OCI-LY3 (cell line): ENCODE measurements around the gene SERPINI2.

Source experiments
- EZH2phosphoT487 ChIP-seq: fragments of 200-600 bp; shearing (Covaris generic); IDR thresholded peaks from 2 replicates; pipeline ENCODE4 v1.6.1; 2018; ENCODE audit warnings: antibody characterized with exemption, mixed run types, low read depth
- TF ChIP-seq, protein P1 (sequence below): fragments of 200-600, 300-600 bp; sonication (generic); IDR thresholded peaks from 2 replicates; pipeline ENCODE4 v1.5.1; 2014; ENCODE audit warnings: antibody characterized with exemption, low read length, low read depth

DNA sequence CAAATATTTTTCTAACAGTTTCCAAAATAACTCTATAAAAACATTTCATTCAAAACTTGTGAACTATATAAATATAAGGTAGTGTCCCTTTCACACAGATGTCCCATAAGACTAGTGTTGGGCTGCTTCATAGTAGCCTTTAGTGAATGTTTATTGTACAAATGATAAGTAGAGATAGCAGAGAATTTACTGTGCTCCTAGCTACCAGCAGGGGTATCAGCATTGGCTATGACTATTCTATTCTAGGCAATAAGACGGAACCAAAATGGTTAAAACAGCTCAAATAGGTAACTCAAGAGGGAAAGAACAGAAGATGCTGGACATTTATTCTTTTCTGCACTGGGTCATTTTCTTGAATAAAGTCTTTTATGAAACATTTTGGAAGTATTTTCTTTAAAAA lies 22.6 kb downstream of the SERPINI2 start:
- TF ChIP-seq, protein P1, sequence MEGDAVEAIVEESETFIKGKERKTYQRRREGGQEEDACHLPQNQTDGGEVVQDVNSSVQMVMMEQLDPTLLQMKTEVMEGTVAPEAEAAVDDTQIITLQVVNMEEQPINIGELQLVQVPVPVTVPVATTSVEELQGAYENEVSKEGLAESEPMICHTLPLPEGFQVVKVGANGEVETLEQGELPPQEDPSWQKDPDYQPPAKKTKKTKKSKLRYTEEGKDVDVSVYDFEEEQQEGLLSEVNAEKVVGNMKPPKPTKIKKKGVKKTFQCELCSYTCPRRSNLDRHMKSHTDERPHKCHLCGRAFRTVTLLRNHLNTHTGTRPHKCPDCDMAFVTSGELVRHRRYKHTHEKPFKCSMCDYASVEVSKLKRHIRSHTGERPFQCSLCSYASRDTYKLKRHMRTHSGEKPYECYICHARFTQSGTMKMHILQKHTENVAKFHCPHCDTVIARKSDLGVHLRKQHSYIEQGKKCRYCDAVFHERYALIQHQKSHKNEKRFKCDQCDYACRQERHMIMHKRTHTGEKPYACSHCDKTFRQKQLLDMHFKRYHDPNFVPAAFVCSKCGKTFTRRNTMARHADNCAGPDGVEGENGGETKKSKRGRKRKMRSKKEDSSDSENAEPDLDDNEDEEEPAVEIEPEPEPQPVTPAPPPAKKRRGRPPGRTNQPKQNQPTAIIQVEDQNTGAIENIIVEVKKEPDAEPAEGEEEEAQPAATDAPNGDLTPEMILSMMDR: no peak
- no peak for TF ChIP-seq EZH2phosphoT487
